Right lobe of liver (tissue), 6 donors: ENCODE data around the gene ALK. TPM values are rescaled to one million over a fixed set of nuclear protein-coding genes. Genes with fewer than 3 reads are reported as not detected.

ENCODE experiments used
- ATAC-seq, 4 donors: fragments of 200-7000 bp; cut with Tn5 transposase; one replicate each; pipeline ENCODE4 v1.9.1; 2020; ENCODE audit warnings: mild to moderate bottlenecking in 4 of 4, moderate library complexity in 4 of 4
- DNase-seq, 3 donors: peaks; one replicate each; pipeline ENCODE4 v3.0.0-alpha.2; 2020
- H3K27ac ChIP-seq, 3 donors: fragments of 200-600 bp; one replicate each; pipeline ENCODE4 v1.8.0; 2022
- H3K27me3 ChIP-seq, 2 donors: fragments of 200-600 bp; one replicate each; pipeline ENCODE4 v1.8.0; 2022
- H3K36me3 ChIP-seq, 4 donors: fragments of 200-600 bp; sonication (generic) in 1 of 4; one replicate each; pipeline versions ENCODE4 v1.5.1 to v1.8.0; 2017 to 2022; ENCODE audit warnings: control low read depth in 1 of 4
- H3K4me1 ChIP-seq, 4 donors: fragments of 200-600 bp; sonication (generic) in 1 of 4; one replicate each; pipeline versions ENCODE4 v1.5.1 to v1.8.0; 2017 to 2022; ENCODE audit warnings: control low read depth in 1 of 4
- H3K4me3 ChIP-seq, 3 donors: fragments of 200-600 bp; one replicate each; pipeline ENCODE4 v1.8.0; 2022
- H3K9me3 ChIP-seq, 4 donors: fragments of 200-600 bp; sonication (generic) in 1 of 4; one replicate each; pipeline versions ENCODE4 v1.5.1 to v1.8.0; 2017 to 2022; ENCODE audit warnings: control low read depth in 1 of 4
- POLR2A ChIP-seq: fragments of 450-650 bp; IDR thresholded peaks from one replicate; pipeline ENCODE4 v1.6.1; 2017; ENCODE audit warnings: antibody characterized with exemption, mild to moderate bottlenecking
- WGBS: methylation state at CpG from one replicate; pipeline ENCODE4 v1.1.6; 2018; ENCODE audit warnings: low coverage, low lambda C conversion rate; ENCODE audit not compliant: insufficient coverage; ENCODE audit errors: missing lambda C conversion rate; 5-methylcytosine and 5-hydroxymethylcytosine counted together
- intact Hi-C, 2 donors: fragments of 100-400 bp; cut with DNase I; formaldehyde crosslinking; loops; one replicate each; pipeline versions ENCODE4 v1.11.2 to v1.14.1; 2022
- total RNA-seq, 6 experiments: library from RNA; depleted of rRNA in 2 of 6; stranded (reverse); fragments of >200 nt in 2 of 6; fragmentation: NEBNext Ultra II Directional in 3 of 6; extraction: Animal tissue kit (Norgen Biotek cat#: 25700) in 3 of 6; gene quantifications; one replicate each; pipeline versions ENCODE4 v1.1.0 to v1.2.4, GENCODE V29; 2016 to 2023
- TF ChIP-seq, protein P1 (sequence below), 4 donors: fragments of 200-600 bp in 3 of 4; fragments of 450-650 bp in 1 of 4; IDR thresholded peaks; one replicate each; pipeline versions ENCODE4 v1.5.1 to v1.8.0; 2016 to 2022; ENCODE audit warnings: antibody characterized with exemption in 4 of 4, mild to moderate bottlenecking in 2 of 4
- donor health status: DM: no; HTN: yes; CAD: no.
- donor health status: DM: no; HTN: no; CAD: no.
- donor health status: DM: no; HTN: no; CAD: no.
- donor health status: DM: no; HTN: yes; CAD: no.
- donor health status: DM: no; HTN: yes; CAD: no.

Gene ALK
- total RNA-seq, 6 experiments from 2014 or later: 0.04 to 0.06 TPM; not detected in 4

DNA sequence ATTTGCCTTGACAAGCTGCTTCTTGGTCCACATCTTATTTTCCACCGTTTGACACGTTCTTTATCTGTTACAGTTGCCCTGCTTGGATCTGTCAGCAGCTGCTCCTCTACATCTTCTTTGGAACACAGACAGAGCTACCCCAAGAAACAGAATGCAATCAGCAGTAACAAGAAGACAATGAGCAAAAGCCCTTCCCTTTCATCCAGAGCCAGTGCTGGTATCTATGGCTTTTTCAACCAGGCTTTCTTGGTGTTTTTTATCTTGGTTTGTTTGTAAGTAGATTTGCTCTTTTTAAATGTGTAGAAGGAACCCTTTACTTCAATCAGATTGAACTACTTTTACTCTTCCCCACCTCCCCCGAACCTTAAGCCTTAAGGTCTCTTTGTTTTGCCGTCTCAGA lies 764.3 kb downstream of the ALK start:
- 62% methylated on average over 4 of the region's 4 CpGs for WGBS
- Histone ChIP-seq H3K9me3 (no peaks in the 10 kb centered on the region), H3K27me3 (no peaks in the 10 kb centered on the region), H3K4me1 (no peaks in the 10 kb centered on the region), H3K36me3 (peaks cover 0 to 9% (median 0%) of the 10 kb centered on the region in 4 donors), H3K27ac (no peak overlapping the region), H3K4me3 (no peak overlapping the region)
- ATAC-seq (no peak), DNase-seq (no peak)
- intact Hi-C loops: no loop called here
- no peak for TF ChIP-seq POLR2A
- TF ChIP-seq, protein P1, sequence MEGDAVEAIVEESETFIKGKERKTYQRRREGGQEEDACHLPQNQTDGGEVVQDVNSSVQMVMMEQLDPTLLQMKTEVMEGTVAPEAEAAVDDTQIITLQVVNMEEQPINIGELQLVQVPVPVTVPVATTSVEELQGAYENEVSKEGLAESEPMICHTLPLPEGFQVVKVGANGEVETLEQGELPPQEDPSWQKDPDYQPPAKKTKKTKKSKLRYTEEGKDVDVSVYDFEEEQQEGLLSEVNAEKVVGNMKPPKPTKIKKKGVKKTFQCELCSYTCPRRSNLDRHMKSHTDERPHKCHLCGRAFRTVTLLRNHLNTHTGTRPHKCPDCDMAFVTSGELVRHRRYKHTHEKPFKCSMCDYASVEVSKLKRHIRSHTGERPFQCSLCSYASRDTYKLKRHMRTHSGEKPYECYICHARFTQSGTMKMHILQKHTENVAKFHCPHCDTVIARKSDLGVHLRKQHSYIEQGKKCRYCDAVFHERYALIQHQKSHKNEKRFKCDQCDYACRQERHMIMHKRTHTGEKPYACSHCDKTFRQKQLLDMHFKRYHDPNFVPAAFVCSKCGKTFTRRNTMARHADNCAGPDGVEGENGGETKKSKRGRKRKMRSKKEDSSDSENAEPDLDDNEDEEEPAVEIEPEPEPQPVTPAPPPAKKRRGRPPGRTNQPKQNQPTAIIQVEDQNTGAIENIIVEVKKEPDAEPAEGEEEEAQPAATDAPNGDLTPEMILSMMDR (IDR thresholded peaks at IDR 0.05): no peak

DNA sequence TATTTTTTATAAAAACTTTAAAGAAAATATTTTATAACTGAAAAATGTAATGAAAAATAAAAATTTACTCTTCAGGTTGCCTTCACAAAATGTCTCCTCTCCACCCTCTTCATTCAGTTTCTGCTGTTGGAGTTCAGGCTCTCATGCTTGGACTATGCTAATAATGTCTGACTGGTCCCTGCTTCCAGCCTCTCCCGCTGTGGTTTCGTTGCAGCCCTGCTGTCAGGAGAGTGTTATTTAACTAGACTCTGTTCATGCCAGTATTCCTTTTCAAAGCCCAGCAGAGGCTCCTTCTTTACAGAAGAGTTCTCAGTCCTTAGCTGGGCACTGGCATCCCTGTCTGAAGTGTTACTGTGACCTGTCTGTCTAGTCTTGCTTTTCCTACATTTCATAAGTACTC lies 765.8 kb downstream of the ALK start:
- no peaks in the 10 kb centered on the region for H3K9me3 ChIP-seq
- no peak overlapping the region for H3K27ac ChIP-seq
- ATAC-seq (no peak), DNase-seq (no peak)
- H3K36me3 ChIP-seq: peaks cover 0 to 9% (median under 1%) of the 10 kb centered on the region in 4 donors
- H3K4me1 ChIP-seq: no peaks in the 10 kb centered on the region
- TF ChIP-seq, protein P1 (IDR thresholded peaks at IDR 0.05): no peak
- no peak for TF ChIP-seq POLR2A
- no peaks in the 10 kb centered on the region for H3K27me3 ChIP-seq
- intact Hi-C loops: no loop called here
- WGBS: 73% methylated on average over 2 of the region's 2 CpGs
- no peak overlapping the region for H3K4me3 ChIP-seq

DNA sequence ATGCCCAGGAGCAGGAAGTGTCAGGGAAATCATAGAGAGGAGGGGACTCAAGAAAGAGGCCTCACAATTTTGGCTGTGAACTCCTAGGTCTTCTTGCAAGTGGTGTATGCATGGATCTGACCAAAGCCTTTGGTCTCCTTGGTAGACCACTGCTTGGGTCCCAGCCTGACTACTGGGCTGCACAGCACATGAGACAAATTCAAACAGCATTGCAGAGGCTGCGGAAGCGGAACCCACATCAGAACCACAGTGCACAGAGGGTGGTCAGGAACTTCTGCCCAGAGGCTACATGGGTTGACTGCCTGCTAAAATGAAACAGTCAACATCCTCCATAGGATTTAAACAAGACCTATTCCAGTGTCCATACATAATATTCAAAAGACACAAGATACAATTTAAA lies 766.8 kb downstream of the ALK start:
- WGBS: 100% methylated on average over 2 of the region's 2 CpGs
- no peak overlapping the region for H3K27ac ChIP-seq
- H3K4me1 ChIP-seq: no peaks in the 10 kb centered on the region
- H3K36me3 ChIP-seq: peaks cover 0 to 9% (median under 1%) of the 10 kb centered on the region in 4 donors
- intact Hi-C loops: no loop called here
- DNase-seq (no peak), ATAC-seq (no peak)
- H3K27me3 ChIP-seq: no peaks in the 10 kb centered on the region
- no peak overlapping the region for H3K4me3 ChIP-seq
- H3K9me3 ChIP-seq: no peaks in the 10 kb centered on the region
- TF ChIP-seq POLR2A: no peak
- TF ChIP-seq, protein P1 (IDR thresholded peaks at IDR 0.05): no peak

DNA sequence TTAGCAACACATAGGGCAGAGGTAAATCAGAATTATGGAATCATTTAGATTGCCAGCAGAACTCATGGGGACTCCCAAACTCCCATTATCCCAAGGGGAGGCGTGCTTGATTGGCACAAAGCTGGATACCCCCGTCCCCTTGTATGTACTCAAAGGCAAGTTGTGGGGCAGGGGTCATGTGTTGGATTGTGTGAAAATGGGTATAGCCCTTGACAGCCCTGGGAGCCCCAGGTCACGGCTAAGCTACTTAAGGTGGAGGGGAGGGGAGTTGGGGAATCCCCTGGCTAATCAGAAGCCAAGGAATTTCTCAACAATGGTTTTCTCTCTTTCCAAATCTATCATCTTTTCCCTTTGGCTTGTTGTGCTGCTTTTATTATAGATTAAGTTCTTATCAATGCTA lies 773.4 kb downstream of the ALK start:
- WGBS: 61% methylated on average over 3 of the region's 3 CpGs
- H3K36me3 ChIP-seq: peaks cover 0 to 2% (median 0%) of the 10 kb centered on the region in 4 donors
- DNase-seq: no peak
- TF ChIP-seq, protein P1 (IDR thresholded peaks at IDR 0.05): no peak
- no peak for TF ChIP-seq POLR2A
- H3K4me3 ChIP-seq: no peak overlapping the region
- no peak overlapping the region for H3K27ac ChIP-seq
- H3K27me3 ChIP-seq: no peaks in the 10 kb centered on the region
- no peaks in the 10 kb centered on the region for H3K4me1 ChIP-seq
- no peaks in the 10 kb centered on the region for H3K9me3 ChIP-seq
- no peak for ATAC-seq
- intact Hi-C loops: no loop called here

DNA sequence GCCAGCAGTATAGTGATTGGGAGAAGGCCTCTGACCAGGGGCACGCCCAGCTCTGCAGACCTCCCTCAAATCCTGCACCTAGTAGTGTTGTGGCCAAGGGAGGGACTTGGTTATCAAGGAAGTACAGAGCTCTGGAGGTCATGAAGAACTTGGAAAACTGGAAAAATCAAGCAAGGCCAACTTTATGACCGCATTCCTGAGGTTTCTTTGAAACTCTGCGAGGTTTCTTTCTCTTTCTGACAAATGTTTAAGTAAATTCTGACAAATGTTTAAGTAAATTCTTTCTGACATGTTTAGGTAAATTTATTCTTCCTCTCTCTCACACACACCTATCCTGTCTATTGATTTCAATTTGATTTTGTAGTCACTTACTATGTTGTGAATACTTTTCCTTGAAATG lies 775.2 kb downstream of the ALK start:
- intact Hi-C loops: no loop called here
- no peak overlapping the region for H3K27ac ChIP-seq
- H3K4me3 ChIP-seq: no peak overlapping the region
- WGBS: 82% methylated on average over 3 of the region's 3 CpGs
- no peak for DNase-seq
- no peak for ATAC-seq
- no peaks in the 10 kb centered on the region for H3K27me3 ChIP-seq
- H3K9me3 ChIP-seq: no peaks in the 10 kb centered on the region
- TF ChIP-seq POLR2A: no peak
- TF ChIP-seq, protein P1 (IDR thresholded peaks at IDR 0.05): no peak
- H3K4me1 ChIP-seq: no peaks in the 10 kb centered on the region
- no peaks in the 10 kb centered on the region for H3K36me3 ChIP-seq
